HFFc6 (cell line): ENCODE data around the gene CCDC59. TPM values are rescaled to one million over a fixed set of nuclear protein-coding genes. Genes with fewer than 3 reads are reported as not detected.

Experiments
- DNase-seq: peaks from one replicate; pipeline ENCODE4 v3.0.0-alpha.2; 2018
- H3K27ac Mint-ChIP-seq: 2 replicates; pipeline ENCODE4 v1.8.0; 2020; ENCODE audit warnings: mild to moderate bottlenecking, mixed read lengths
- H3K27me3 Mint-ChIP-seq: 2 replicates; pipeline ENCODE4 v1.8.0; 2021; ENCODE audit warnings: mild to moderate bottlenecking, moderate library complexity, mixed read lengths; ENCODE audit not compliant: insufficient read depth
- H3K36me3 Mint-ChIP-seq: 2 replicates; pipeline ENCODE4 v1.8.0; 2021; ENCODE audit warnings: low read depth, mixed read lengths
- H3K4me1 Mint-ChIP-seq: 2 replicates; pipeline ENCODE4 v1.8.0; 2020; ENCODE audit warnings: low read depth, mixed read lengths
- H3K4me3 Mint-ChIP-seq: 2 replicates; pipeline ENCODE4 v1.8.0; 2020; ENCODE audit warnings: mild to moderate bottlenecking, moderate library complexity, mixed read lengths
- H3K9me3 Mint-ChIP-seq: 2 replicates; pipeline ENCODE4 v1.8.0; 2020; ENCODE audit warnings: mild to moderate bottlenecking, mixed read lengths
- total RNA-seq, 6 experiments: library from RNA; stranded (reverse); fragmentation: NEBNext Ultra II Directional; extraction: Animal tissue kit (Norgen Biotek cat#: 25700); gene quantifications; 2 replicates in 1 of 6; 3 replicates in 5 of 6; pipeline ENCODE4 v1.2.3, GENCODE V29; 2021
- TF ChIP-seq, protein P1 (sequence below): fragments of 200-600 bp; sonication (generic); IDR thresholded peaks from 2 replicates; pipeline ENCODE4 v1.5.0; 2021; ENCODE audit warnings: antibody characterized with exemption, mild to moderate bottlenecking

The CCDC59 gene
- total RNA-seq, 6 experiments from 2014 or later = 36.5 to 44.1 (median 42.4) TPM

DNA sequence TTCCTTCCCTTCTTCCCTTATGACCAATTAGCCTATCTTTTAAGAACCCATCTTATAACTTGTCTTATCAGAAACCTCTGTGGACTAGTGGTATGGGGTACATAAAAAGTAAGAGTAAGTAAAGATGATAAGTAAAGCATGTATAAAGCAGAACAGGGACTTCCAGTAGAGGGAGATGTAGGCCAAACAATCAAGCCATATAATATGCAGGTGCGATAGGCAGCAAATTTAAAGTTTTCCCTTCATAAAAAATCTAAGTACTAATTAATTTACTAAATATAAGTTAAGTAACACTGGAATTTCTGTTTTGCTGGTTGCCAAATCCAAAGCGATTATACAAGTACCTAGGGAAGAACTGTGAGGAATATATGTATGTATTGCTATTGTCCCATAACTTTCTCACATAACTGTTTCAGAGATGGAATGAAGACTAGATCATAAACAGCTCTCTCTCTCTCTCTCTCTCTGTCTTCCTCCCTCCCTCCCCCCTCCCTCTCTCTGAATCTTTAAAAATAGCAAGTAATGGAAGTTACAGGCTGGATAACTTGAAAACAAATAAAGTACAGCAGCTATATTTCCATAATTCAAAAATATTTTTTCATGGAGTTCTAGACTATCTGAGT, 25.9 kb upstream of the CCDC59 start:
- Mint-ChIP-seq H3K4me1 (no peaks in the 10 kb centered on the region), H3K9me3 (no peaks in the 10 kb centered on the region), H3K4me3 (no peak overlapping the region), H3K27ac (no peak overlapping the region), H3K27me3 (no peaks in the 10 kb centered on the region), H3K36me3 (no peaks in the 10 kb centered on the region)
- TF ChIP-seq, protein P1, sequence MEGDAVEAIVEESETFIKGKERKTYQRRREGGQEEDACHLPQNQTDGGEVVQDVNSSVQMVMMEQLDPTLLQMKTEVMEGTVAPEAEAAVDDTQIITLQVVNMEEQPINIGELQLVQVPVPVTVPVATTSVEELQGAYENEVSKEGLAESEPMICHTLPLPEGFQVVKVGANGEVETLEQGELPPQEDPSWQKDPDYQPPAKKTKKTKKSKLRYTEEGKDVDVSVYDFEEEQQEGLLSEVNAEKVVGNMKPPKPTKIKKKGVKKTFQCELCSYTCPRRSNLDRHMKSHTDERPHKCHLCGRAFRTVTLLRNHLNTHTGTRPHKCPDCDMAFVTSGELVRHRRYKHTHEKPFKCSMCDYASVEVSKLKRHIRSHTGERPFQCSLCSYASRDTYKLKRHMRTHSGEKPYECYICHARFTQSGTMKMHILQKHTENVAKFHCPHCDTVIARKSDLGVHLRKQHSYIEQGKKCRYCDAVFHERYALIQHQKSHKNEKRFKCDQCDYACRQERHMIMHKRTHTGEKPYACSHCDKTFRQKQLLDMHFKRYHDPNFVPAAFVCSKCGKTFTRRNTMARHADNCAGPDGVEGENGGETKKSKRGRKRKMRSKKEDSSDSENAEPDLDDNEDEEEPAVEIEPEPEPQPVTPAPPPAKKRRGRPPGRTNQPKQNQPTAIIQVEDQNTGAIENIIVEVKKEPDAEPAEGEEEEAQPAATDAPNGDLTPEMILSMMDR = peak; percentile 80
- DNase-seq = peak; percentile 35

DNA sequence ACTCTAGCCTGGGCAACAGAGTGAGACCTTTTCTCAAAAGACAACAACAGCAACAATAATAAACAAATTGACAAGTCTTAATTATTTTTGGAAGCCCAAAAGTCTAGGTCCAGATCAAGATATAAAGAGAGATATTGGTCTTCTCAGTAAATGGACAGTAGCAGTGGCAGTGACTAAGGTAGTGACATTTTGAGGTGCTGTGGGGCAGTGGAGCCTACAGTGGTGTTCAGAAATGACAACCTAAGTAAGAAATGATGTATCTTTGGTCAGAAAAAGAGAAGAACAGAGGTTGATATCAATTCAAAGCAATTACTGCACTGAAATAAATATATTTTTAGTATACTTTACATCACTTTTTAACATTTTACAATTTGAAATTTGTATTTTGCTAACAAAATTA, 20.8 kb upstream of the CCDC59 start:
- Mint-ChIP-seq H3K27me3 (no peaks in the 10 kb centered on the region), H3K4me1 (no peaks in the 10 kb centered on the region)
- TF ChIP-seq, protein P1 = no peak

DNA sequence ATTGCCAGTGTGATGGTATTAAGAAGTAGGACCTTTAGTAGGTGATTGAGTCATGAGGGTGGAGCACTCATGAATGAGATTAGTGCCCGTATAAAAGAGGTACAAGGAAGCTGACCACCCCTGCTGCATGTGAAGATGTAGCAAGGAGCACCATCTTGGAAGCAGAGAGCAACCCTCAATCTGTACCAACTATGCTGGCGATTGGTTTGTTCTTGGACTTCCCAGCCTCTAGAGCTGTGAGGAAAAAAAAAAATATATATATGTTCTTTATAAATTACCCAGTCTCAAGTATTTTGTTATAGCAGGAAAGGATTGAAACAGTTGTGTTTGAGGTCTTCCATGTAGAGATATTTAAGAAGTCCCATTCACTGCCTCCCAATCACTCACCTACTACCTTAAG, 17.0 kb upstream of the CCDC59 start:
- Mint-ChIP-seq H3K9me3 (peaks cover 12% of the 10 kb centered on the region; the same call in 1 of the 2 replicates), H3K27ac (no peak overlapping the region), H3K4me1 (no peaks in the 10 kb centered on the region), H3K4me3 (no peak overlapping the region), H3K27me3 (no peaks in the 10 kb centered on the region), H3K36me3 (peaks cover 20% of the 10 kb centered on the region)
- no peak for DNase-seq
- TF ChIP-seq, protein P1 = no peak

More for the DNA sequence above, 20.8 kb upstream of the CCDC59 start:
- H3K36me3 Mint-ChIP-seq = peaks cover 3% of the 10 kb centered on the region
- H3K4me3 Mint-ChIP-seq = no peak overlapping the region
- no peak overlapping the region for H3K27ac Mint-ChIP-seq
- peaks cover 2% of the 10 kb centered on the region; the same call in 1 of the 2 replicates for H3K9me3 Mint-ChIP-seq
- DNase-seq = no peak

DNA sequence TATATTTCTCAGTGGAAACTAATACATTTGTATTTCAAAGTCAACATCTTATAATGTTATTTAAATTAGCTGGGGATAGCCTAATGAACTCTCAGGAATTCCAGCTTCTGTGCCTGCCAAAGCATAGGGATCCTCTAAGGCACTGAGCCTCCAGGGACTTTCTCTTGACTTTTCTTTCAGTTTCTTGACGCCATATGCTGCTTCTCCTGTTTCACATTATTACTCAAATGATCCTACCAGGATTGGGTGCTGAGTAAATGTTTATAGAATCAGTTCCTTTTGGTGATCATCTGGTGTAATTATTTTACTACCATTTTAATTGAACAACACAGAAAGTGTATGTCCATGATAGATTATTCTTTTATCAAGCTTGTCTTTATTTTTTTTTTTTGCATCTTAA, 8.0 kb upstream of the CCDC59 start:
- peaks cover 9% of the 10 kb centered on the region for H3K36me3 Mint-ChIP-seq
- TF ChIP-seq, protein P1 = no peak

DNA sequence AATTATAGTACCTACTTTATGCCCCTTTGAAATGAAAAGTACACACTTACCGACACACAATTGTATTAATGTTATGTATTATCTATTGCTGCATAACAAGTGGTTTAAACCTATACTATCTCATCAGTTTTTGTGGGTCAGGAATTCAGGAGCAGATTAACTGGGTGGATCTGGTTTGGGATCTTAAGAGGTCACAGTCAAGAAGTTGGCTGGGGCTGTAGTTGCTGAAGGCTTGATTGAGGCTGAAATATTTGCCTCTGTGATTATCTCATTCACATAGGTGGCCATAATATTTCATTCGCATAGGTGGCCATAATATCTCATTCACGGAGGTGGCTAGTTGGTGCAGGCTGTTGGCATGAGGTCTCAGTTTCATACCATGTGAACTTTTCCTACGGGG, 5.8 kb upstream of the CCDC59 start:
- DNase-seq = no peak
- Mint-ChIP-seq H3K36me3 (peaks cover 13% of the 10 kb centered on the region), H3K9me3 (no peaks in the 10 kb centered on the region), H3K27me3 (no peaks in the 10 kb centered on the region), H3K27ac (no peak overlapping the region), H3K4me1 (peaks cover 33% of the 10 kb centered on the region), H3K4me3 (no peak overlapping the region)
- TF ChIP-seq, protein P1 = no peak

More for the DNA sequence above, 8.0 kb upstream of the CCDC59 start:
- DNase-seq = no peak
- Mint-ChIP-seq H3K27me3 (no peaks in the 10 kb centered on the region), H3K9me3 (peaks cover 5% of the 10 kb centered on the region; the same call in 1 of the 2 replicates), H3K4me3 (peak overlapping the region; percentile 52), H3K4me1 (peaks cover 17% of the 10 kb centered on the region), H3K27ac (peak overlapping the region; percentile 6; the same call in 1 of the 2 replicates)
